Activated CD4-positive, alpha-beta T cell treated with anti-CD3 and anti-CD28 coated beads for 36 hours (primary cell): ENCODE measurements around the gene RIMBP2. TPM values are rescaled to one million over a fixed set of nuclear protein-coding genes. Genes with fewer than 3 reads are reported as not detected.

Experiments used
- ATAC-seq: fragments of 200-7000 bp; cut with Tn5 transposase; one replicate; pipeline ENCODE4 v1.10.0; 2021; ENCODE audit warnings: mild to moderate bottlenecking, moderate library complexity
- CTCF ChIA-PET: fragments of 350-600 bp; sonication (Branson Sonifier 250); formaldehyde crosslinking; loops from one replicate; lab custom pipeline; 2021; ENCODE audit warnings: antibody characterized with exemption; lab: Charles Lee
- POLR2A ChIA-PET: fragments of 350-600 bp; sonication (Branson Sonifier 250); formaldehyde crosslinking; loops from one replicate; lab custom pipeline; 2021; ENCODE audit warnings: antibody characterized with exemption, inconsistent platforms; lab: Charles Lee
- DNase-seq: peaks from one replicate; pipeline ENCODE4 v3.0.0-alpha.2; 2020
- H3K27ac Mint-ChIP-seq: one replicate; pipeline ENCODE4 v1.8.0; 2021; ENCODE audit warnings: mixed read lengths
- H3K27me3 Mint-ChIP-seq: one replicate; pipeline ENCODE4 v1.8.0; 2021; ENCODE audit warnings: mixed read lengths
- H3K36me3 Mint-ChIP-seq: one replicate; pipeline ENCODE4 v1.8.0; 2021; ENCODE audit warnings: low read depth, mixed read lengths
- H3K4me1 Mint-ChIP-seq: one replicate; pipeline ENCODE4 v1.8.0; 2021; ENCODE audit warnings: mixed read lengths
- H3K4me3 Mint-ChIP-seq: one replicate; pipeline ENCODE4 v1.8.0; 2021; ENCODE audit warnings: mild to moderate bottlenecking, moderate library complexity, mixed read lengths
- H3K9me3 Mint-ChIP-seq: one replicate; pipeline ENCODE4 v1.8.0; 2021; ENCODE audit warnings: low read depth, mixed read lengths
- intact Hi-C, 2 experiments: fragments of 100-400 bp; cut with DNase I in 1 of 2; cut with micrococcal nuclease in 1 of 2; formaldehyde crosslinking; loops; one replicate each; pipeline versions ENCODE4 v1.14.2 to v1.15.1; 2022 to 2024; cut with DNase I, micrococcal nuclease
- total RNA-seq, 2 experiments: library from RNA; stranded (reverse); gene quantifications; one replicate each; pipeline ENCODE4 v1.2.3, GENCODE V29; 2021

RIMBP2 gene
- total RNA-seq, 2 experiments from 2014 or later: not detected

DNA sequence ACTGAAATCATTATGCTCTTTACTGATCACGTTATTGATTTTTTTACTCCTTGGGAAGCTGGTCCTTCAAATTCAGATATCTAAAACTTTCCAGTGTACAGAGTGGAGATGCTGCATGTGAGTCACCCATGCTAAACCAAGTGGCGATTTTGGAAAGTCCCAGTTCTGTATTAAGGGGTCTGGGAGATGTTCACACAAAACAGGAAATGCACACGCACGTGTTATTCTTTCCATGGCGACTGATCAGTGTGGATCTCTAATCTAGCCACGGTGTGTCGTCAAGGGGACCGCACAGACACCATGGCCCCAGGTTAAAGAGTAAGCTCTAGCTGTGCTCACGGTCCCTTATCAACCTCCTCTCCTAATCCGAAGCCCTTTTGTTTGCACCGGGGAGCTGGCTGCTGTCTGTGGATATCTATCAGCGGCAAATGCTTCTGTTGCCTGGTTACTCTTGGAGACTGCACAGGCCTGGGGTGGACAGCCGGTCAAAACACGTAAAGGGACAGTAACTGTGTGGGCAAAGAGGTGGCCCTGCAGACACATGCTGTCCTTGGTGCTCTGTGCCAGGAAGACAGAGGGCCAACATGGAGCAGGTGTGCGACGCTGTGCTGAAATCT lies 96.6 kb downstream of the RIMBP2 start:
- no peaks in the 10 kb centered on the region for H3K4me1 Mint-ChIP-seq
- no peak for DNase-seq
- no peaks in the 10 kb centered on the region for H3K9me3 Mint-ChIP-seq
- CTCF ChIA-PET: interaction anchor here (0.5 kb wide), 1 partner anchor 54 kb away, joined by 4 read pairs; no protein-coding TSS in a partner anchor
- H3K27me3 Mint-ChIP-seq: peaks cover 2% of the 10 kb centered on the region
- no peak for ATAC-seq
- no peaks in the 10 kb centered on the region for H3K36me3 Mint-ChIP-seq
- H3K4me3 Mint-ChIP-seq: no peak overlapping the region
- H3K27ac Mint-ChIP-seq: no peak overlapping the region
- POLR2A ChIA-PET: no interaction called here
- intact Hi-C loops: no loop called here

DNA sequence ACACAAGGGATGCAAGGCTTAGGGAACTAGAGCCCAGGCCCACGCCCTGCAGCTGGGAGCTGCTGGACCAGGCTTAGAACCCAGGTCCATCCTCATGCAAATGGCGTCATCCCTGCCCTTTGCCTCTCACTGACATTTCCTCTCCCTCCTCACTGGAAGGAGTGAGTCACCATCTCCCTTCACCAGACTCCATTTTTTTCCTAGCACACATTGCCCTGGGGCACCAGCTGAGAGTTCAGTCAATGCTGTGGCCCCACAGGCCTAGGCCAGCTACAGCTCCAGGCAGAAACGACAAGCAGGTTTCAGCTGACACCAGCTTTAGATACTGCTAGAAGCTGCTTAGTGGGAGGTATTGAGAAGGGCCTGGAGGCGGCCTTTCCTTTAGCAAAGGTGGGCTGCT lies 98.9 kb downstream of the RIMBP2 start:
- Mint-ChIP-seq H3K4me3 (no peak overlapping the region), H3K27ac (no peak overlapping the region), H3K9me3 (no peaks in the 10 kb centered on the region), H3K36me3 (no peaks in the 10 kb centered on the region), H3K4me1 (no peaks in the 10 kb centered on the region), H3K27me3 (no peaks in the 10 kb centered on the region)
- no peak for ATAC-seq
- CTCF ChIA-PET: no interaction called here
- no peak for DNase-seq
- intact Hi-C loops: no loop called here
- POLR2A ChIA-PET: interaction anchor here (0.6 kb wide), 1 partner anchor 464 kb away, joined by 5 read pairs; no protein-coding TSS in a partner anchor

DNA sequence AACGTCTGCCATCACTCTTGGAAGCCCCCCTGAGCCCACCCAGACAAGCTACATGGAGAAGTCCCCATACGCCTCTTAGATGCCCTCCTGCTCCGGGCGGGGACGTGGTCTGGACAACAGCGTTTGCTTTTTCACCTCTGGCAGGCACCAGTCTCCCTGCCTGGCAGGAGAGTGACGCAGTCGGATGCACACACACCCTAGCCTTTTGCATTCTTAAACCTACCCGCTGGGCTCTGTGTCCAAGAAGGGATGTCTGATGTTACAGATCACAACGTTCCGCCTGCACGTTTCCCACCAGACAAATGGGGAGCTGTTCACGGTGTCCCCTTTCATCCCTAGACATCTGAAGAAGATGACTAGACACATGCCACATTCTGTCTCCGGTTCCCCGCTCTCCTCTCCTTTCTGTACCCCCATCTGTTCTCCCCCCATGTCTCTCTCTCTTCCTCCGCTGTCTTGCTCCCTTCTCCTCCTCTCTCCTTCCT lies 100.2 kb downstream of the RIMBP2 start:
- Mint-ChIP-seq H3K27me3 (no peaks in the 10 kb centered on the region), H3K4me1 (no peaks in the 10 kb centered on the region), H3K27ac (no peak overlapping the region), H3K36me3 (no peaks in the 10 kb centered on the region), H3K4me3 (no peak overlapping the region), H3K9me3 (no peaks in the 10 kb centered on the region)
- ChIA-PET CTCF (no interaction called here), POLR2A (no interaction called here)
- DNase-seq: no peak
- intact Hi-C loops: no loop called here
- ATAC-seq: no peak

DNA sequence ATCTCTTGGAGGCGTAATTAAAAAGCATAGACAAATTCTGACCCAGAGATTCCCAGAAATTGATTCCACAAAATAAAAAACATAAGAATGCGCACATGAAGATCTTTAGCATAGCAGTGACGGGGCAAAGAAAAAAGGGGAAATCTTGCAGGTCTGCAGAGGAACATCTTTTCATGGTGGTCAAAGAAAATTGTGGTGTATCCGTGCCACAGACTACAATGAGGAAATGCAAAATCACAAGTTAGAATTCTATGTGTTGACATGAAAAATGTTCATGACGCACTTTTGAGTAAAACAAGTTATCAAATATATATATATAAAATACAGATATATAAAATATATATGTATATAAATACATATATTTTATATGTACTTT lies 101.6 kb downstream of the RIMBP2 start:
- intact Hi-C loops: no loop called here
- no peaks in the 10 kb centered on the region for H3K9me3 Mint-ChIP-seq
- ATAC-seq (no peak), DNase-seq (no peak)
- ChIA-PET POLR2A (no interaction called here), CTCF (no interaction called here)
- no peaks in the 10 kb centered on the region for H3K4me1 Mint-ChIP-seq
- H3K36me3 Mint-ChIP-seq: no peaks in the 10 kb centered on the region
- H3K27me3 Mint-ChIP-seq: no peaks in the 10 kb centered on the region
- H3K4me3 Mint-ChIP-seq: no peak overlapping the region
- no peak overlapping the region for H3K27ac Mint-ChIP-seq

- H3K27ac Mint-ChIP-seq: no peak overlapping the region
- H3K36me3 Mint-ChIP-seq: no peaks in the 10 kb centered on the region
- no peak for DNase-seq
- ChIA-PET POLR2A (no interaction called here), CTCF (no interaction called here)
- no peak for ATAC-seq
- H3K4me3 Mint-ChIP-seq: no peak overlapping the region
- intact Hi-C loops: no loop called here
- H3K9me3 Mint-ChIP-seq: no peaks in the 10 kb centered on the region
- no peaks in the 10 kb centered on the region for H3K4me1 Mint-ChIP-seq
- H3K27me3 Mint-ChIP-seq: no peaks in the 10 kb centered on the region
Observed at GRCh38 chr12:130613831-130614529, 102.1 kb downstream of the RIMBP2 start.

DNA sequence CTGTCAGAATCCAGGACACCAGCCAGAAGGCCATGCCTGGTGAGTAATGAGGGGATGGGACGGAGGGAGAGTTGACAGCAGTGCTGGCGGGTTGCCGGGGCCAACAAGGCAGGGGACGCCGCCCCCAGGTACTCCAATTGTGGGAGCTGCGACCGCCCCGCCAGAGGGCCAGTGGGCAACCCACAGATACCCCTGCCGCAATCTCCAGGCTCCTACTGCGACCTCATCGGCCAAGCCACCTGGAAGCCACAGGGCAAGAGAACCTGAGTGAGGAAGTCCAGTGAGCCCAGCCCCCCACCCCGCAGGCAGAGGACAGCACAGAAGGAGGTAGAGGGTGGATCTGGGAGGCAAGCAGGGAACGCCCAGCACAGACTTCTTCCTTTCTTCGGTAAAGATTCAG lies 103.0 kb downstream of the RIMBP2 start:
- ChIA-PET POLR2A (no interaction called here), CTCF (no interaction called here)
- DNase-seq (no peak), ATAC-seq (no peak)
- Mint-ChIP-seq H3K36me3 (no peaks in the 10 kb centered on the region), H3K9me3 (no peaks in the 10 kb centered on the region), H3K27ac (no peak overlapping the region), H3K4me1 (no peaks in the 10 kb centered on the region), H3K27me3 (no peaks in the 10 kb centered on the region), H3K4me3 (no peak overlapping the region)
- intact Hi-C loops: no loop called here

- no peaks in the 10 kb centered on the region for H3K4me1 Mint-ChIP-seq
Observed at GRCh38 chr12:130611026-130611905, 104.8 kb downstream of the RIMBP2 start.

DNA sequence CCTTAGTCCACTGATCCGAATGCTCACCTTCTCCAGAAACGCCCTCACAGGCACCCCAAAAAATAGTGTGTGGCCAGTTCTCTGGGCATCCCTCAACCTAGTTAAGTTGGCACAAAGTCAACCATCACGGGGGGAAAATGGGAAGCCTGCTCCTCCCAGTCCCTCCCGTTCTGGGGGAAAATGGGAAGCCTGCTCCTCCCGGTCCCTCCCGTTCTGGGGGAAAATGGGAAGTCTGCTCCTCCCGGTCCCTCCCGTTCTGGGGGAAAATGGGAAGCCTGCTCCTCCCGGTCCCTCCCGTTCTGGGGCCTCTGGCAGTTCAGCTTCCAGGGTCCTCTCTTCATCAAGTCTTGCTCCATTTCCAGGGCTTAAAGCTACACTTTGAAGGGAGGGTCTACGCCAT lies 106.1 kb downstream of the RIMBP2 start:
- no peaks in the 10 kb centered on the region for H3K27me3 Mint-ChIP-seq
- ATAC-seq (no peak), DNase-seq (no peak)
- H3K36me3 Mint-ChIP-seq: no peaks in the 10 kb centered on the region
- intact Hi-C loops: no loop called here
- no peak overlapping the region for H3K27ac Mint-ChIP-seq
- ChIA-PET POLR2A (no interaction called here), CTCF (no interaction called here)
- no peaks in the 10 kb centered on the region for H3K9me3 Mint-ChIP-seq
- H3K4me1 Mint-ChIP-seq: no peaks in the 10 kb centered on the region
- H3K4me3 Mint-ChIP-seq: no peak overlapping the region

More at GRCh38 chr12:130611026-130611905, 104.8 kb downstream of the RIMBP2 start:
- Mint-ChIP-seq H3K9me3 (no peaks in the 10 kb centered on the region), H3K27me3 (no peaks in the 10 kb centered on the region), H3K4me3 (no peak overlapping the region), H3K36me3 (no peaks in the 10 kb centered on the region), H3K27ac (no peak overlapping the region)
- no peak for DNase-seq
- intact Hi-C loops: no loop called here
- no peak for ATAC-seq
- ChIA-PET CTCF (no interaction called here), POLR2A (no interaction called here)

GRCh38 chr12:130608831-130609230 lies 107.3 kb downstream of the RIMBP2 start:
- POLR2A ChIA-PET: no interaction called here
- Mint-ChIP-seq H3K9me3 (no peaks in the 10 kb centered on the region), H3K4me1 (no peaks in the 10 kb centered on the region), H3K36me3 (no peaks in the 10 kb centered on the region), H3K4me3 (no peak overlapping the region), H3K27ac (no peak overlapping the region), H3K27me3 (no peaks in the 10 kb centered on the region)
- ATAC-seq: no peak
- no peak for DNase-seq
- CTCF ChIA-PET: no interaction called here
- intact Hi-C loops: no loop called here

DNA sequence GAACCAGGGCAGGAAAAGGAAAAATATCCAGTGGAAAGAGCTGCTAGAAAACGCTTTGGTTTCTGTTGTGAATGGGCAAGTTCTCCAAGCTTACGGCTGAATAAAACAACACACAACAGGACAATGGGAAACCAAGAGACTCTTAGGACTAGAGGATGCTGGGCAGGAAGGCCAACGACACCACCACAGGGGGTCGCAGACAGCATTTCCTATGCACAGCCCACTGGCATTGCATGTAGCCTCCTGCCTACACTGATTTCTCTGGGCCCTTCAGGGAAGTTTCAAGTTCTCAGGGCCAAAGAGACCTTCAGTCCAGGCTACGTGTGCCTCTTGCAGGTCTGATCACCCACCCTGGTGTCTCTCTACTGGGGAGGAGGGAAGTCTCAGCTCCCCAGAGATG lies 108.0 kb downstream of the RIMBP2 start:
- DNase-seq: no peak
- intact Hi-C loops: no loop called here
- ChIA-PET CTCF (no interaction called here), POLR2A (no interaction called here)
- Mint-ChIP-seq H3K27me3 (no peaks in the 10 kb centered on the region), H3K4me3 (no peak overlapping the region), H3K4me1 (no peaks in the 10 kb centered on the region), H3K9me3 (no peaks in the 10 kb centered on the region), H3K27ac (no peak overlapping the region), H3K36me3 (no peaks in the 10 kb centered on the region)
- ATAC-seq: no peak

- H3K4me3 Mint-ChIP-seq: no peak overlapping the region
- ATAC-seq (no peak), DNase-seq (no peak)
- H3K9me3 Mint-ChIP-seq: no peaks in the 10 kb centered on the region
- POLR2A ChIA-PET: no interaction called here
- no peaks in the 10 kb centered on the region for H3K27me3 Mint-ChIP-seq
- H3K36me3 Mint-ChIP-seq: no peaks in the 10 kb centered on the region
- H3K27ac Mint-ChIP-seq: no peak overlapping the region
- CTCF ChIA-PET: no interaction called here
- no peaks in the 10 kb centered on the region for H3K4me1 Mint-ChIP-seq
- intact Hi-C loops: no loop called here
Observed at GRCh38 chr12:130606231-130606630, 109.9 kb downstream of the RIMBP2 start.
